ENCODE measurements around the gene ENHO. TPM values are rescaled to one million over a fixed set of nuclear protein-coding genes. Genes with fewer than 3 reads are reported as not detected.

ENHO gene
- total and polyA plus RNA-seq, 9 donors: 2.8 to 6.1 (median 4.7) TPM

GRCh38 chr9:34556949-34557348 is 34.2 kb upstream of the ENHO start:
- no peak overlapping the region for H3K27ac ChIP-seq (ENCODE audit: low read length)
- peaks cover 16% of the 10 kb centered on the region for H3K36me3 ChIP-seq (ENCODE audit: control insufficient read depth, insufficient read depth, low read length)
- peaks cover 35% of the 10 kb centered on the region for H3K27me3 ChIP-seq (ENCODE audit: control insufficient read depth, insufficient read depth, low read length)
- H3K9me3 ChIP-seq (replicated peaks; ENCODE audit: control insufficient read depth, low read depth, low read length): peaks cover under 1% of the 10 kb centered on the region
- WGBS (ENCODE audit: insufficient coverage): no CpG with 5 or more reads among the region's 6 CpGs
- DNase-seq: no peak
- no peak overlapping the region for H3K4me3 ChIP-seq (ENCODE audit: low read length)
- peaks cover 72% of the 10 kb centered on the region for H3K4me1 ChIP-seq (ENCODE audit: control insufficient read depth, insufficient read depth, low read length)

DNA sequence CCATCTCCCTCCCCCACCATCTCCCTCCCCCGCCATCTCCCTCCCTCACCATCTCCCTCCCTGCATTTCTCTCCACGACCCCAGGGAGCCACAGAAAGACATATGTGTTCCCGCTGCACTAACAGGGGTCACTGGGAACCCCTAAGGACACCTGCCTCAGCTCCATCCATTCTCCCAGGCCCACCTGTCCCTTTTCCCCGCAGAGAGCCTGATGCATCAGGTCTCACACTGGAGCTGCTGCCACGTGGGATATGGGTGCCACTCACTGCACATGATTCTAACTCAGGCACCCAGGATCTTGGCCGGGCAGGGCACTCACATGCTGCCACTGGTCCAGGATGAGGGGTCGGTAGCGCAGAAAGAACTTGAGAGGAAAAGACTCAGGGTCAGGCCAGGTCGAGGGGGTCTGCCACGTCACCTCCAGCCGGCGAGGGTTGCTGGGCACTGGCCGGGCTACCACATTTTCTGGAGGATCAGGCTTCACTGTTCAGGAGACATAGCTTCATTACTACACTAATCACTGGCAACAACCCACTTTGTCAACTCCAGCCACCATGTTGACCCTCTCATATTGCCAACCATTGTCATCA is 33.2 kb upstream of the ENHO start:
- WGBS (ENCODE audit: insufficient coverage): 80% methylated on average over 11 of the region's 13 CpGs
- Histone ChIP-seq H3K9me3 (replicated peaks; ENCODE audit: control insufficient read depth, low read depth, low read length) (no peaks in the 10 kb centered on the region), H3K36me3 (ENCODE audit: control insufficient read depth, insufficient read depth, low read length) (peaks cover 14% of the 10 kb centered on the region), H3K4me3 (ENCODE audit: low read length) (no peak overlapping the region), H3K4me1 (ENCODE audit: control insufficient read depth, insufficient read depth, low read length) (peaks cover 71% of the 10 kb centered on the region), H3K27ac (ENCODE audit: low read length) (no peak overlapping the region), H3K27me3 (ENCODE audit: control insufficient read depth, insufficient read depth, low read length) (peaks cover 35% of the 10 kb centered on the region)
- DNase-seq: no peak

DNA sequence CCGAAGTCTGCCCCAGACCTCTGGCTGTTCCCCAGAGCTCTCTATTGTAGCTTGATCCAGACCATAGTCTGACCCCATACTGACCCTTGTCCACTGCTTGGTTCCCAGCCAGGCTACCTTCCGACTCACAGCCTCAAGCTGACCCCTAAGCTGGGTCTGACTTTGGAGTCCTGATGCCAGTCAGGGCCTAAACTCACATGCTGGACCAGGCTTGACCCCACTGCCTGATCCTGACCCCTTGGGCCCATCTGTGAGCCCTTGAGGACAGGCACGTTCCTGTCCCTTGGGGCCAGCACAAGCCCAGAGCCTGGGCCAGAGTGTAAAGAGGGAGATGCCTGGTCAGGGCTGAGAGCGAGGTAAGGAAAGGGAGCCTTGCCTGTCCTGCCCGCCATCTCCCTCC is 32.7 kb upstream of the ENHO start:
- Histone ChIP-seq H3K27ac (ENCODE audit: low read length) (peak overlapping the region; percentile 55), H3K4me1 (ENCODE audit: control insufficient read depth, insufficient read depth, low read length) (peaks cover 66% of the 10 kb centered on the region), H3K4me3 (ENCODE audit: low read length) (no peak overlapping the region), H3K36me3 (ENCODE audit: control insufficient read depth, insufficient read depth, low read length) (peaks cover 14% of the 10 kb centered on the region), H3K27me3 (ENCODE audit: control insufficient read depth, insufficient read depth, low read length) (peaks cover 35% of the 10 kb centered on the region), H3K9me3 (replicated peaks; ENCODE audit: control insufficient read depth, low read depth, low read length) (no peaks in the 10 kb centered on the region)
- DNase-seq: no peak
- WGBS (ENCODE audit: insufficient coverage): 39% methylated on average over 3 of the region's 5 CpGs

GRCh38 chr9:34555002-34555348 is 32.2 kb upstream of the ENHO start:
- Histone ChIP-seq H3K4me3 (ENCODE audit: low read length) (no peak overlapping the region), H3K27ac (ENCODE audit: low read length) (peak overlapping the region; percentile 55), H3K36me3 (ENCODE audit: control insufficient read depth, insufficient read depth, low read length) (peaks cover 14% of the 10 kb centered on the region), H3K9me3 (replicated peaks; ENCODE audit: control insufficient read depth, low read depth, low read length) (no peaks in the 10 kb centered on the region), H3K27me3 (ENCODE audit: control insufficient read depth, insufficient read depth, low read length) (peaks cover 35% of the 10 kb centered on the region), H3K4me1 (ENCODE audit: control insufficient read depth, insufficient read depth, low read length) (peaks cover 60% of the 10 kb centered on the region)
- 16% methylated on average over 21 of the region's 23 CpGs for WGBS (ENCODE audit: insufficient coverage)
- peak; percentile 69 for DNase-seq

DNA sequence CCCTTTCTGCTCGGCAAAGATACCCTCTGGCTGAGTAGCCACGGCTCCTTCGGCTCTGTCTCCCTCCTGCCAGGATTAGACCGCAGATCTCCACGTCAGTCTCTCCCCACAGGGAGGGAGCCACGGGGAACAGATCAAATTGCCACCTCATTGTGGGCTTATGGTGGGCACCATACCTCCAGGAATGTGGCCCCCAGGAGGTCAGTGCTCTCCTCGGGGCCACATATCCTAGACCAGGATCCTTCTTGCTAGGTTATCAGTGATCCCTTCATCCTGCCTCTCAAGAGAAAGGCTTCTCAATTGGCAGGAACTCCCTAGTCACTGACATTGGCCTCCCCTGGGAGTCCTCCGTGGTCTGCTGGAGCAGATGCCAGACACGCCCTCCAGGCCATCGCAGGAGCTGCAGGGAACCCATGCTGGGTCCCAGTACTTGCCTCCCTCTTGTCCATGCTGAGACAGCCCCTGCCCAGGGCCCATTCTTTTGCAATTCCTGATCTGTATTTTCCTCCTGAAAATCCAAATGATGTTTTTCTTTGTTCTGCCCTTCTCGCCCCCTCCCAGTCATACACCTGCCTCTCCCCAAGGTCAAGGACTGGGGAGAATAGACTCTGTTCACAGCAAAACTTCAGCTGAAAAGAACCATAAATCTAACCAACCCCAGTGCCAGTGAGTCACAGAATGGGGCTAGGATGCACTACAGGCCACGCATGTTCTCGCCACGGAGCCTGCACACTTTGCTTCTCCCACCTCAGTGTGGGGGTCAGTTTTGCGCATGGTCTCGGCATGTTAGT is 31.6 kb upstream of the ENHO start:
- Histone ChIP-seq H3K27me3 (ENCODE audit: control insufficient read depth, insufficient read depth, low read length) (peaks cover 35% of the 10 kb centered on the region), H3K9me3 (replicated peaks; ENCODE audit: control insufficient read depth, low read depth, low read length) (no peaks in the 10 kb centered on the region), H3K27ac (ENCODE audit: low read length) (no peak overlapping the region), H3K4me1 (ENCODE audit: control insufficient read depth, insufficient read depth, low read length) (peaks cover 55% of the 10 kb centered on the region), H3K4me3 (ENCODE audit: low read length) (no peak overlapping the region), H3K36me3 (ENCODE audit: control insufficient read depth, insufficient read depth, low read length) (peaks cover 14% of the 10 kb centered on the region)
- 50% methylated on average over 13 of the region's 16 CpGs for WGBS (ENCODE audit: insufficient coverage)
- DNase-seq: no peak

DNA sequence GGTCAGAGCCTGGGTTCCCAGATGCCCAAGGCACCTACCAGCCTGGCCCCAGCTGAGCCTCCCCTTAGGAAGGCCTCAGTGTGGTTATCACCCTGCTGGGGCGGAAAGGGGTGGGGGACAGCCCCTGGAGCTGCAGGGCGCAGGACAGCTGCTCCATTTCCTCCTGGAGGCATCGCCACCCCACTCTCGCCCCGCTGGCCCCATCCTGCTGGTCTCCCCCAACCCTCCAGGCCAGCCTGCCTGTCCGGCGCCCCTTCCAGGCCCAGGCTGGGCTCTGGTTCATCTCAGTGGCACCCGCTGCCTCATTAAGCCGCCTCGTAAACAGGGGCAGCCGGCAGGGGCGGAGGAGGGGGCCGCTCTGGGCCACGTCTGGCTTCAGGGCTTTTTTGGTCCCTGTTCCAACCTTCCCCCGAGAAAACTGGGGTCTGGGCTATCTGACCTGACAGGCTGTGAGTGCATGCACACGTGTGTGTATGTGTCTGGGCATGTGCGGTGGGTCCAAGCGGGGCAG is 30.8 kb upstream of the ENHO start:
- Histone ChIP-seq H3K36me3 (ENCODE audit: control insufficient read depth, insufficient read depth, low read length) (peaks cover 14% of the 10 kb centered on the region), H3K27ac (ENCODE audit: low read length) (no peak overlapping the region), H3K4me1 (ENCODE audit: control insufficient read depth, insufficient read depth, low read length) (peaks cover 46% of the 10 kb centered on the region), H3K9me3 (replicated peaks; ENCODE audit: control insufficient read depth, low read depth, low read length) (no peaks in the 10 kb centered on the region), H3K27me3 (ENCODE audit: control insufficient read depth, insufficient read depth, low read length) (peaks cover 38% of the 10 kb centered on the region), H3K4me3 (ENCODE audit: low read length) (no peak overlapping the region)
- 71% methylated on average over 16 of the region's 18 CpGs for WGBS (ENCODE audit: insufficient coverage)
- no peak for DNase-seq

DNA sequence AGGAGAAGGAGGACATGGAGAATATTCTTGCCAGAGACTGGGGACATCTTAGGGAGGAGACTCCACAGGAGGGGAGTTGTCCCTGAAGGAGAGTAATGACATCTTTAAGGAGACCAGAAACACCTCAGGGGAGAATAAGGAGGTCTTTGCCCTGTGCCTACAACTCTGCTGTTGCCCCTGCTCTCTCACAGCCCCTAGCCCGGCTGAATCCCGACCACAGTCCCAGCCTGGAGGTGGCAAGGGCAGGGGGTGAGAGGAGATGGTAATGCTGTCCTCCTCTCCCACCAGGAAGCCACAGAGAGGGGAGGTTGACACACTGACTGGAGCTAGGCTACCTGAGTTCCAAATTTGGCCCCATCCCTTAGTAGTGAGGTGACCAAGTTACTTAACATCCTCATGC is 30.2 kb upstream of the ENHO start:
- H3K27me3 ChIP-seq (ENCODE audit: control insufficient read depth, insufficient read depth, low read length): peaks cover 38% of the 10 kb centered on the region
- H3K4me3 ChIP-seq (ENCODE audit: low read length): no peak overlapping the region
- no peaks in the 10 kb centered on the region for H3K9me3 ChIP-seq (replicated peaks; ENCODE audit: control insufficient read depth, low read depth, low read length)
- no peak for DNase-seq
- H3K4me1 ChIP-seq (ENCODE audit: control insufficient read depth, insufficient read depth, low read length): peaks cover 43% of the 10 kb centered on the region
- peaks cover 14% of the 10 kb centered on the region for H3K36me3 ChIP-seq (ENCODE audit: control insufficient read depth, insufficient read depth, low read length)
- H3K27ac ChIP-seq (ENCODE audit: low read length): no peak overlapping the region
- WGBS (ENCODE audit: insufficient coverage): no CpG with 5 or more reads among the region's 2 CpGs

- peaks cover 36% of the 10 kb centered on the region for H3K27me3 ChIP-seq (ENCODE audit: control insufficient read depth, insufficient read depth, low read length)
- no peak for DNase-seq
- peaks cover 14% of the 10 kb centered on the region for H3K36me3 ChIP-seq (ENCODE audit: control insufficient read depth, insufficient read depth, low read length)
- H3K4me1 ChIP-seq (ENCODE audit: control insufficient read depth, insufficient read depth, low read length): peaks cover 43% of the 10 kb centered on the region
- H3K4me3 ChIP-seq (ENCODE audit: low read length): no peak overlapping the region
- H3K27ac ChIP-seq (ENCODE audit: low read length): no peak overlapping the region
- H3K9me3 ChIP-seq (replicated peaks; ENCODE audit: control insufficient read depth, low read depth, low read length): no peaks in the 10 kb centered on the region
- WGBS (ENCODE audit: insufficient coverage): 75% methylated on average over 9 of the region's 13 CpGs
These were observed 29.8 kb upstream of the ENHO start for GRCh38 chr9:34552606-34552981.

- Histone ChIP-seq H3K4me3 (ENCODE audit: low read length) (no peak overlapping the region), H3K4me1 (ENCODE audit: control insufficient read depth, insufficient read depth, low read length) (peaks cover 37% of the 10 kb centered on the region), H3K27ac (ENCODE audit: low read length) (no peak overlapping the region), H3K27me3 (ENCODE audit: control insufficient read depth, insufficient read depth, low read length) (peaks cover 37% of the 10 kb centered on the region), H3K9me3 (replicated peaks; ENCODE audit: control insufficient read depth, low read depth, low read length) (no peaks in the 10 kb centered on the region), H3K36me3 (ENCODE audit: control insufficient read depth, insufficient read depth, low read length) (peaks cover 14% of the 10 kb centered on the region)
- 76% methylated on average over 11 of the region's 20 CpGs for WGBS (ENCODE audit: insufficient coverage)
- no peak for DNase-seq
These were observed 29.2 kb upstream of the ENHO start for GRCh38 chr9:34551751-34552605.

GRCh38 chr9:34550681-34551270 is 28.0 kb upstream of the ENHO start:
- WGBS (ENCODE audit: insufficient coverage): 33% methylated on average over 4 of the region's 5 CpGs
- no peak overlapping the region for H3K4me3 ChIP-seq (ENCODE audit: low read length)
- H3K27ac ChIP-seq (ENCODE audit: low read length): no peak overlapping the region
- H3K27me3 ChIP-seq (ENCODE audit: control insufficient read depth, insufficient read depth, low read length): peaks cover 35% of the 10 kb centered on the region
- H3K9me3 ChIP-seq (replicated peaks; ENCODE audit: control insufficient read depth, low read depth, low read length): no peaks in the 10 kb centered on the region
- no peak for DNase-seq
- peaks cover 33% of the 10 kb centered on the region for H3K4me1 ChIP-seq (ENCODE audit: control insufficient read depth, insufficient read depth, low read length)
- peaks cover 10% of the 10 kb centered on the region for H3K36me3 ChIP-seq (ENCODE audit: control insufficient read depth, insufficient read depth, low read length)
